ENCODE data around the gene MRPL48. TPM values are rescaled to one million over a fixed set of nuclear protein-coding genes. Genes with fewer than 3 reads are reported as not detected.

MRPL48 gene
- total RNA-seq, 1 donor from 2014 or later = 27.2 TPM

GRCh38 chr11:73889536-73889935 lies 101.9 kb downstream of the MRPL48 start:
- Histone ChIP-seq H3K27me3 (no peaks in the 10 kb centered on the region), H3K4me3 (no peak overlapping the region), H3K9ac (no peak overlapping the region), H3K4me2 (no peak overlapping the region), H3K36me3 (peaks cover 5% of the 10 kb centered on the region), H4K20me1 (ENCODE audit: low read depth) (no peaks in the 10 kb centered on the region), H3K9me3 (ENCODE audit: low read depth) (no peaks in the 10 kb centered on the region), H3F3A (ENCODE audit: low read depth) (no peaks in the 10 kb centered on the region), H3K27ac (no peak overlapping the region), H2AFZ (replicated peaks) (no peak overlapping the region), H3K79me2 (ENCODE audit: low read depth) (no peaks in the 10 kb centered on the region), H3K4me1 (no peaks in the 10 kb centered on the region)
- Mint-ChIP-seq H3K4me3 (no peak overlapping the region), H3K27ac (no peak overlapping the region), H3K9me3 (no peaks in the 10 kb centered on the region), H3K27me3 (ENCODE audit: insufficient read depth, low read depth) (no peaks in the 10 kb centered on the region), H3K36me3 (peaks cover 13% of the 10 kb centered on the region), H3K4me1 (no peaks in the 10 kb centered on the region)
- TF ChIP-seq EZH2phosphoT487 (IDR thresholded peaks at IDR 0.05) (no peak), EZH2 (IDR thresholded peaks at IDR 0.05) (no peak), CTCF (IDR thresholded peaks at IDR 0.05) (no peak)
- no peak for DNase-seq (ENCODE audit: low spot score)

DNA sequence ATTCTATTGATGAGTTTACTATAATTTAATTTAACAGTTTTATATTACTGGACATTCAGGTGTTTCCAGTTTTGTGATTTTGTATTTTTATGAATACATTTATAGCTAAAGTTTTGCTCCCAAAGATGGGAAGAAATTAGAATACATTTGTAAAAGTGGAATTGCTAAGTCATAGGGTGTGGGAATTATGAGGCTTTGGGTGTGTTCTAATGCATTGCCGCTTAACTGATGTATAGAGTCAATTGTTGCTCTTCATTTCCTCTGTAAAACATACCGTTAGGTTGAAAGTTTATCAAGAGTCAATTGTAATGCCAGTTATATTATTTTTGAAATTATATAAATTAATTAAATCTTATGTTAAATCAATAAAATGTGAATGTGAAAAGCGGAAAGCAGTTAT lies 105.4 kb downstream of the MRPL48 start:
- H3K79me2 ChIP-seq (ENCODE audit: low read depth) = no peaks in the 10 kb centered on the region
- H3K9me3 ChIP-seq (ENCODE audit: low read depth) = no peaks in the 10 kb centered on the region
- H3K4me2 ChIP-seq = no peak overlapping the region
- Mint-ChIP-seq H3K27me3 (ENCODE audit: insufficient read depth, low read depth) (no peaks in the 10 kb centered on the region), H3K4me1 (no peaks in the 10 kb centered on the region), H3K27ac (no peak overlapping the region), H3K4me3 (no peak overlapping the region), H3K9me3 (no peaks in the 10 kb centered on the region), H3K36me3 (peaks cover 10% of the 10 kb centered on the region)
- no peak overlapping the region for H3K9ac ChIP-seq
- no peak overlapping the region for H3K4me3 ChIP-seq
- H4K20me1 ChIP-seq (ENCODE audit: low read depth) = no peaks in the 10 kb centered on the region
- H3F3A ChIP-seq (ENCODE audit: low read depth) = no peaks in the 10 kb centered on the region
- no peaks in the 10 kb centered on the region for H3K27me3 ChIP-seq
- H3K4me1 ChIP-seq = no peaks in the 10 kb centered on the region
- no peak overlapping the region for H3K27ac ChIP-seq
- no peak overlapping the region for H2AFZ ChIP-seq (replicated peaks)
- no peak for TF ChIP-seq EZH2phosphoT487 (IDR thresholded peaks at IDR 0.05)
- no peak for TF ChIP-seq EZH2 (IDR thresholded peaks at IDR 0.05)
- no peak for TF ChIP-seq CTCF (IDR thresholded peaks at IDR 0.05)
- no peak for DNase-seq (ENCODE audit: low spot score)
- H3K36me3 ChIP-seq = peaks cover 10% of the 10 kb centered on the region

DNA sequence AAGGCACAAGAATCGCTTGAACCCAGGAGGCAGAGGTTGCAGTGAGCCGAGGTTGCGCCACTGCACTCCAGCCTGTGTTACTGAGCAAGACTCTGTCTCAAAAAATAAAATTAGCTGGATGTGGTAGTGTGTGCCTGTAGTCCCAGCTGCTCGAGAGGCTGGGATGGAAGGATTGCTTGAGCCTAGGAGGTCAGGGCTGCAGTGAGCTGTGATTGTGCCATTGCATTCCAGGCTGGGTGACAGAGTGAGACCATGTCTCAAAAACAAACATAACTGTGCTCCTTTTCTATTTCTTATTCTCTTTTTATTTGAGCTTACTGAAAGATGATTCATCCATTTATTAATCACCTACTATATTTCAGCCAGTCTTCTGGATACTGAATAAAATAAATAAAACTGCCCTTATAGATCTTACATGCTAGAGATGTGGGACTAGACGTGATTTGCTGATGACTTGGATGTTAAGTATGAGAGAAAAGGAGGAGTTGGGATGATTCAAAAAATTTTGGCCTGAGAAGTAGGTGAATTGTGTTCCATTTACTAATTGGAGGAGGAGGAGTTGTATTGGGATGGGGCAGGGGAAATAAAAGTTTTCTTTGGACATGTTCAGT lies 107.2 kb downstream of the MRPL48 start:
- peaks cover 10% of the 10 kb centered on the region for H3K36me3 ChIP-seq
- no peak overlapping the region for H3K4me2 ChIP-seq
- no peaks in the 10 kb centered on the region for H3K79me2 ChIP-seq (ENCODE audit: low read depth)
- H4K20me1 ChIP-seq (ENCODE audit: low read depth) = no peaks in the 10 kb centered on the region
- no peak overlapping the region for H3K9ac ChIP-seq
- Mint-ChIP-seq H3K27ac (no peak overlapping the region), H3K4me1 (no peaks in the 10 kb centered on the region), H3K36me3 (peaks cover 14% of the 10 kb centered on the region), H3K9me3 (no peaks in the 10 kb centered on the region), H3K4me3 (no peak overlapping the region), H3K27me3 (ENCODE audit: insufficient read depth, low read depth) (no peaks in the 10 kb centered on the region)
- H3F3A ChIP-seq (ENCODE audit: low read depth) = no peaks in the 10 kb centered on the region
- no peak overlapping the region for H2AFZ ChIP-seq (replicated peaks)
- H3K27me3 ChIP-seq = no peaks in the 10 kb centered on the region
- H3K4me3 ChIP-seq = no peak overlapping the region
- no peaks in the 10 kb centered on the region for H3K9me3 ChIP-seq (ENCODE audit: low read depth)
- no peak for DNase-seq (ENCODE audit: low spot score)
- no peak overlapping the region for H3K27ac ChIP-seq
- no peak for TF ChIP-seq EZH2 (IDR thresholded peaks at IDR 0.05)
- TF ChIP-seq EZH2phosphoT487 (IDR thresholded peaks at IDR 0.05) = no peak
- TF ChIP-seq CTCF (IDR thresholded peaks at IDR 0.05) = no peak
- H3K4me1 ChIP-seq = no peaks in the 10 kb centered on the region
